Activated CD8-positive, alpha-beta memory T cell treated with anti-CD3 and anti-CD28 coated beads for 1 hour (primary cell): Measurements from ENCODE around the gene PLIN4.
A peak's percentile ranks its signal among the peaks of the same experiment; 100 is the strongest.
"Not testable (repeated sequence)": the region's sequence is repeated elsewhere in the genome, so short reads cannot be mapped to it uniquely, and the experiment has no call there.

ENCODE experiments used
- DNase-seq, 2 donors: peaks; one replicate each; pipeline ENCODE4 v3.0.0-alpha.2; 2020; ENCODE audit warnings: low read depth in 1 of 2; ENCODE audit errors: extremely low read depth in 1 of 2

The PLIN4 gene, protein sequence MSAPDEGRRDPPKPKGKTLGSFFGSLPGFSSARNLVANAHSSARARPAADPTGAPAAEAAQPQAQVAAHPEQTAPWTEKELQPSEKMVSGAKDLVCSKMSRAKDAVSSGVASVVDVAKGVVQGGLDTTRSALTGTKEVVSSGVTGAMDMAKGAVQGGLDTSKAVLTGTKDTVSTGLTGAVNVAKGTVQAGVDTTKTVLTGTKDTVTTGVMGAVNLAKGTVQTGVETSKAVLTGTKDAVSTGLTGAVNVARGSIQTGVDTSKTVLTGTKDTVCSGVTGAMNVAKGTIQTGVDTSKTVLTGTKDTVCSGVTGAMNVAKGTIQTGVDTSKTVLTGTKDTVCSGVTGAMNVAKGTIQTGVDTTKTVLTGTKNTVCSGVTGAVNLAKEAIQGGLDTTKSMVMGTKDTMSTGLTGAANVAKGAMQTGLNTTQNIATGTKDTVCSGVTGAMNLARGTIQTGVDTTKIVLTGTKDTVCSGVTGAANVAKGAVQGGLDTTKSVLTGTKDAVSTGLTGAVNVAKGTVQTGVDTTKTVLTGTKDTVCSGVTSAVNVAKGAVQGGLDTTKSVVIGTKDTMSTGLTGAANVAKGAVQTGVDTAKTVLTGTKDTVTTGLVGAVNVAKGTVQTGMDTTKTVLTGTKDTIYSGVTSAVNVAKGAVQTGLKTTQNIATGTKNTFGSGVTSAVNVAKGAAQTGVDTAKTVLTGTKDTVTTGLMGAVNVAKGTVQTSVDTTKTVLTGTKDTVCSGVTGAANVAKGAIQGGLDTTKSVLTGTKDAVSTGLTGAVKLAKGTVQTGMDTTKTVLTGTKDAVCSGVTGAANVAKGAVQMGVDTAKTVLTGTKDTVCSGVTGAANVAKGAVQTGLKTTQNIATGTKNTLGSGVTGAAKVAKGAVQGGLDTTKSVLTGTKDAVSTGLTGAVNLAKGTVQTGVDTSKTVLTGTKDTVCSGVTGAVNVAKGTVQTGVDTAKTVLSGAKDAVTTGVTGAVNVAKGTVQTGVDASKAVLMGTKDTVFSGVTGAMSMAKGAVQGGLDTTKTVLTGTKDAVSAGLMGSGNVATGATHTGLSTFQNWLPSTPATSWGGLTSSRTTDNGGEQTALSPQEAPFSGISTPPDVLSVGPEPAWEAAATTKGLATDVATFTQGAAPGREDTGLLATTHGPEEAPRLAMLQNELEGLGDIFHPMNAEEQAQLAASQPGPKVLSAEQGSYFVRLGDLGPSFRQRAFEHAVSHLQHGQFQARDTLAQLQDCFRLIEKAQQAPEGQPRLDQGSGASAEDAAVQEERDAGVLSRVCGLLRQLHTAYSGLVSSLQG (N-terminal part only)

DNA sequence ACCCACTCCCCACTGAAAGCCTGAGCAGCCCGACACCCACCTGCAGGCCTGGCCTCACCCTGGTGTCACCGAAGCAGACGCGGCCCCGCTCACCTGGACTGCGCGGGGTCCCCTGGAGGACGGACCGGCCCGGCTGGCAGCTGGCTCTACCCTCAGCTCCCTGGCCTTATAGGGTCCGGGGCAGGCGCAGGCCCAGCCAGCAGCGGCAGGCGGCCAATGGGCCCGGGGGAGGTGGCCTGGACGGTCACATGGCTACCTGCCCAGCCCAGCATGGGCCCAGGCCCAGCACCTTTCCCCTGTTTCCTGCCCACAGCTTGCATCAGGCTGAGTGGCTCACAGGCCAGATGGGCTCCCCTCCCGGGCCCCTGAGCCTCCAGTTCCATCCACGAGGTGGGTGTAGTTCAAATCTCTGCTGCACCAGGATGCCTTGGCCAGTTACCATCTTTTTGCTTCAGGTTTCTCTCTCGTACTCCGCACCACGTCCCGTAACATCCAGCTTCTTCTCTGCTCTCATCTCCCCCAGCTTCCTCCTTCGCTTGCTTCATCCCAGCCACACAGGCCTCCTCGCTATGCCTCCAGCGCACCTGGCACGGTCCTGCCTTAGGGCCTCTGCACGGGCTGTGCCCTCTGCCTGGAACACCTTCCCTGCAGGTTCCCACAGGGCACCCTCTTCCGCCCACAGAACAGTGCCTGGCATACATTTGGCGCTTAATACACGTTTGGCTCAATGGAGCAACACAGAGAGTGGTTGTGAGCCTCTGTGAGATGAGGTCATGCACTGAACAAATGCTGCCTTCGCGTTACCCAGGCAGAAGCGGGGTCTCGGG, at the start of gene PLIN4:
PLIN4 (minus strand) TSS at position 142 of the 827 bp plus-strand sequence. CDS start 214 bp downstream, outside the sequence.
- no peak for DNase-seq

DNA sequence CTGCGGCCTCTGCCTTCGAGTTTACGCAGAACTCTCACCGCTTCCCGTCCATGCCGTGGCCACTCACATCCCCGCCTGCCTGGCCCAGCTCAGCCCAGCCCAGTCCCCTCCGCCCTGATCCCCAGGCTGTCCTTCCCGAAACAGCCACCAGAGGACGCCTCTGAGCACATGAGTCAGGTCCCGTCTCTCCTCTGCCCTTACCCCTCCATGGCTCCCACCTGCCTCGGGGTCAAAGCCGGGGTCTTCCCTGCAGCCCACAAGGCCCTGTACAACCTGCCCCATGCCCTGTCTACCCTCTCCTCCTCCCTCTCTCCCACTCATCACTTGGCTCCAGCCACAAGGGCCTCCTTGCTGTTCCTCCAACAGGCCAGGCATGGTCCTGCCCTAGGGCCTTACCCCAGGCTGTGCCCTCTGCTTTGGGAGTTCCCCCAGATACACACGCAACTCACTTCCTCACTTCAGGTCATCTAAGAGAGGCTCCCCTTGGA, 49.3 kb upstream of the PLIN4 start:
- peak; percentile 23 to 41 for DNase-seq

DNA sequence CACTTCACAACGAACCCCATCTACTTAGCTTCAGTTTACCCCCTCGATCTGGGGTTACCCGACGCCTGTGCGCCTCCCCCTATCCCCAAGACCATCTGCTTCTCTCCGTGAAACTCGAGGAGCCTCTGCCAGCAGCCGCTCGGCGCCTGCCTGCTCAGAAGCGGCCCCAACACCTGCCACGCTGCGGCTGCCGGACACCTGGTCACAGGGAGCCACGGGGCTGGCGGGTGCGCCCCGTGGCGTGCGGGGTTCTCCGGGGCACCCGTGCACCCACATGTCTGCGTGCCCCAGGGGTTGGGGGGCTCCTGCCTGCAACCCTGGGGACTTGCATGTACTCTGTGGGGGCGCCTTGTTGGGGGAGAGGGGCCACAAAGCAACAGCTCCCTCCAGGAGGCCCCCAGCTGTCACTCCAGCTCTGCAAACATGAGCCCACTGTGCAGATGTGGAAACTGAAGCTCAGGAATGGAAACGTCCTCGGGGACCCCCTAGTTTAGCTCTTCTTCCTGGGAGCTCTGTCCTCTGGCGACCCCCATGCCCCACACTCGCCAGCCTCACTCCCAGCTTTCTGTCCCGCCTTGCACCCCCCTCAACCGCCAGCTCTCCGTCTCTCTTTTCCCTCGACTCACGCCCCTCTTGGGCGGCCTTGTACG, 48.2 kb upstream of the PLIN4 start:
- no peak for DNase-seq

DNA sequence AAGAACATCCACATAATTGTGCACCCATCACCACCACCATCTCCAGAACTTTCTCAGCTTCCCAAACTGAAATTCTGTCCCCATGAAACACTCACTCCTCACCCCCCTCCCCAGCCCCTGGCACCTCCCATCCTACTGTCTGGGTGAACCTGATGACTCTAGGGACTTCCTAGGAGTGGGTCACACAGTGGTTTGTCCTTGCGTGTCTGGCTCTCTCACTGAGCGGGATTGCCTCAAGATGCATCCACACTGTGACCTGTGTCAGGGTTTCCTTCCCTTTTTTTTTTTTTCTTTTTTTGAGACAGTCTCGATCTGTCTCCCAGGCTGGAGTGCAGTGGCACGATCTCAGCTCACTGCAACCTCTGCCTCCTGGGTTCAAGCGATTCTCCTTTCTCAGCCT, 45.3 kb upstream of the PLIN4 start:
- not testable (repeated sequence) for DNase-seq

DNA sequence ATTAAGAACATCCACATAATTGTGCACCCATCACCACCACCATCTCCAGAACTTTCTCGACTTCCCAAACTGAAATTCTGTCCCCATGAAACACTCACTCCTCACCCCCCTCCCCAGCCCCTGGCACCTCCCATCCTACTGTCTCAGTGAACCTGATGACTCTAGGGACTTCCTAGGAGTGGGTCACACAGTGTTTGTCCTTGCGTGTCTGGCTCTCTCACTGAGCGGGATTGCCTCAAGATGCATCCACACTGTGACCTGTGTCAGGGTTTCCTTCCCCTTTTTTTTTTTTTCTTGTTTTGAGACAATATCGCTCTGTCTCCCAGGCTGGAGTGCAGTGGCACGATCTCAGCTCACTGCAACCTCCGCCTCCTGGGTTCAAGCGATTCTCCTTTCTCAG, 43.8 kb upstream of the PLIN4 start:
- DNase-seq = not testable (repeated sequence)

DNA sequence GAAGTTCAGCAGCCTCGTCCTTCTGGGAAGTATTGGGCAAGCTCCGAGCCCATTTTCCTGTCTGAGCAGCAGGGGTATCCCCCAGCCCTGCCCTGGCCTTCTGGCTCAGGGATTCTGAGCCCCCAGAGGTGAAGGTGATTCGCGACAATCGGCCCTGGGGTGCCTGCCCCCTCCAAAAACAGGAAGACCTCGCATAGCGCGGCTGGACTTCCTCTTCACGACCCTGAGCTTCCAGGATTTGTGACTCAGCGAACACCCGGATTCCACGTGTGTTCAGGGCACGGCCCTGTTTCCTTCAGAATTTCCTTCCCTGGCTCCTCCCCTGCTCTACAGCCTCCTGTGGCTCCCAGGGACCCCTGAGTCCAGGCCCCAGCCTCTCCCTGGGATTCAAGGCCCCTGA, 41.3 kb upstream of the PLIN4 start, which contains the start of gene SEMA6B:
SEMA6B (minus strand) TSS at position 116 of the 400 bp plus-strand sequence. CDS start 1,227 bp downstream, outside the sequence.
- no peak for DNase-seq

DNA sequence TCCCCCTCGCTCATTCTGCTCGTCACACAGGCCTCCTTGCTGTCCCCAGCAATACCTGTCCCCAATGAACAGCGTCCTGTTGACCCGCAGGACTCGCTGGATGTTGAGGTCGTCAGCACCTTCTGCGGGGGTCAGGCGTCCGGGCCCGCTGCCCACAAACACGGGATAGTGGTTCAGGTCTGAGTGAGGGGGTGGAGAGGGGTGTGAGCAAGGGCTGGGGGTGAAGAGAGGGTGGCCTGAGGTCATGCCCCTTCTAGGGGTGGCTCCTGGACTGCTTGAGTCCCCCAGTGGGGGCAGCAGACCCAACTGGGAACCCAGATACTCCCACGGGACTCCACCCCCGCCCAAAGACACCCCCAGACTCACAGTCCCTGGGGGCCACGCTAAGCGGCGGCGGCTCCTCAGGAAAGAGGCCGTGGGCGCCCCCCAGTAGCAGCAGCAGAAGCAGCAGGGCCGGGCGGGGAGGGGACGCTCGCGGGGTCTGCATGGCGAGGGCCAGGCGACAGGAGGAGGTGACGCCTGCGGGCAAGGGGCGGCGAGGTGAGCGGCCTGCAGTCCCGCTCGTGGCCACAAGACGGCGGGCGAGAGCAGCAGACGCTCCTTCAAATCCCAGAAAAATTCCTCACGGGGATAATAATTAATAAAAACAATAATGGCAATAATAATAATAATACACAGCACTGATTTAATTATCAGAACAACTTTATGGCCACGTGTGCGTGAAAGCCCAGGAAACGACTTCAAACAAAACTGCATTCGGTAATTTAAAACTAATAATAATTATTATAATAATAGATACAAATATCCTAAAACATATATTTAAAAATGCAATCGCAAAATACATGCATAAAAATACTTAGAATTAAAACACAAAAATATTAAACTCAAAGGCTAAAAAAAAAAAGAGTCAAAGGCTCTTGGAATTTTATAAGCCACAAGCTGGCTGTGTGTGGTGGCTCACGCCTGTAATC, 40.0 kb upstream of the PLIN4 start:
- no peak for DNase-seq

DNA sequence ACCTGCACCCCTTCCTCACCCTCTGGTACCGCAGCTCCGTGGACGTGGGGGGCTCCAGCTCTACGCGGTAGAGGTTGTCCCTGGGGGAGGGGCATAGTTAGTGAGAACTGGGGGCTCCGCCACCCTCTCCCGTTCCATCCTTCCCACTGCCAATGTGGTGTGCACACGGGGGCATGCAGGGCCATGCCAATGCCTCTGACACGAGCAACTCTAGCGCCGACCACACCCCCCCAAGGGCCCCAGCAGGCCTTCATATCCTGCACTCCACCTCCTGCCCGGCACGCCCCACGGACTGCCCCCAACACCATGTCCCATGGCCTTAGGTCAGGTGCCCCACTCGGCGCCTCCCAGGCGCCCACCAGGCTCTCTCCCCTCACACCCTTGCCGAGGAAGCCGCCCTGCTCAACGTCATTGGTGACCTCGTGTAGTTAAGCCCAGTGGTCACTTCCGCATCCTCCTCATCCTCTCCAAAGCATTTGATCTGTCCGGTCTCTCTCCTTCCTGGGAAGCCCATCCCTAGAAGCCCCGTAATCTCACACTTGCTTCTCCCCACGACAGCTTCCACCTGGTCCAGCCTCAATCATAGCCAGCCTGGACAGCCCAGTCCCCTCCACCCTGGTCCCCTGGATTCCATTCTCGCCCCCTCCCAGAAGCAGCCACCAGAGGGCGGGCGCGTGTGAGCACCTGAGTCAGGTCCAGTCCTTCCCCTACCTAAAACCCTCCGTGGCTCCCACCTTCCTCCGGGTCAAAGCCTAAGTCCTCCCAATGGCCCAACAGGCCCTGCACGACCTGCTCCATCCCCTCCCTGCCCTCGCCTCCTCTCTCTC, 39.1 kb upstream of the PLIN4 start:
- DNase-seq = no peak

DNA sequence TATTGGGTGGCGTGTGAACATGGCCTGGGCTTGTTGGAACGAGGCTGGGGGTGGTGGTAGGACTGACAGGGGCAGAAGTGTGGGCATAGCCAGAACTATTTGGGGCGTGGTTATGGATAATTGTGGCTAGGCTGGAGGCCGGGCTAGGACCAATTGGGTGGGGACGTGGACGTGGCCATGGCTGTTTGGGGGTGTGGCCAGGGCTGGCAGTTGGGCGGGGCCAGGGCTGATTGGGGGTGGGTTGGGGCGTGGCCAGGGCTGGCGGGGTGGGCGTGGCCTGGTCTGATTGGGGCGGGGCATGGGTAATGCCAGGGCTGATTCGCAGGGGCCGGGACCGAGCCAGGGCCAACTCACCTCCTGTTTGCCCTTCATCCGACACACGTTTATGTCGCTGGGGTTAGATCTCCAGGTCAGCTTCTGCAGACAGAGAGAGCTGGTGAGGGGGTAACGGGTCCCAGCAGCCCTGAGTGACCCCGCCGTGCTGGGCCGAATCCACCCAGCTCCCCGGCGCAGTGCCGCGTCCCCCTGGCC, 38.4 kb upstream of the PLIN4 start:
- no peak for DNase-seq

DNA sequence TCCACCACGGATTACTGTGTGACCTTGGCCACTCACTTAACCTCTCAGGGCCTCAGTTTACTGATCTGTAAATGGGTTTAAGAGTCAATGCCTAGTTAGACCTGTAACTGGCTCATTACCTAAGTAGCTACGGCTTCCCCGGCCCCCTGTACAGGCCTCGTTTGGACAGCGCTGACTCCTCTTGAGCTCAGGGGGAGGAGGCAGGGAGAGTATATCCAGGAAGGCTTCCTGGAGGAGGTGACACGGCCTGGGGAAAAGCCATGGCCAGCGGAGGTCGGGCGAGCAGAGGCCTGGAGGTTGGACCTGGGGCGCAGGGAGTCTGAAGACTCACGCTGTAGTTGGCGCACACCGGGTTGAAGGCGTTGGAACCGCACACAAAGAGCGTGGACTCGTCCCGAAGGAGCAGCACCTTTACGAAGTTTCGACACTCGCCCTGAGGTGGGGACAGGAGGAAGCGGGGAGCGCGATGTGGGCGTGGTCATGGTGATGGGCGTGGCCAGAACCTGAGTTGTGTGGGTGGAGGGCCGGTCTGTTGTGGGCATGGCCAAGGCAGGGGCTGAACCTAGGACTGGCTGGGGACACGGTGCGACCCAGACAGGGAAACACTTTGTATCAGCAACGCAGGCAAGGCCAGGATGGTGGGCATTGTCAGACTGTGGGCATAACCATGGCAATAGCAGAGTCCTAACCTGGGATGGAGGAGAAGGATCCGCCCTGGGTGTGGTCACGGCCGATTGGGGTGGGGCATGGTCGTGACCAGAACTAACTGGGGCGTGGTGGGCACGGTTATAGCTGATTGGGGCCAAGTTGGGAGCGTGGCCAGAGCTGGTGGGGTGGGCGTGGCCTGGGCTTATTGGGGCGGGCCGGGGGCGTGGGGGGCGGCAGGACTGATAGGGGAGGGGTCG, 37.6 kb upstream of the PLIN4 start:
- DNase-seq = no peak

DNA sequence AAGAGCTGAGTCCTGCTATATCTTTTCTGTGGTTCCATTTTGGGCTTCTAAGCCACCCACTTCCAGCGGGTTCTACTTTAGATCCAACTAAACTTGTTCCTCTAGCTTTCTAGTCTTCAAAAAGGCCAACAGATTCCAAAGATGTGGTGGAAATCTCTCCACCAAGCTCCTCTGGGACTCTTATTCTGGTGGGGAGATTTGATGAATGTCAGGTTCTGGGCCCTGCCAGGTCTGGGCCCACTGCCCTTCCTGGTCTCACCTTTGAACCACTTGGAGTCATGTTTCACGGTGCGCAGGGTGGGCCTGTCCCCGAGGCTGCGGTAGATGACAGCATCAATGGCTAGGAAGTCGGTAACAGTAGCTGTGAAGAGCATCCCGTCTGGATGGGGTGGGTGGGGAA, 36.4 kb upstream of the PLIN4 start:
- DNase-seq = no peak

DNA sequence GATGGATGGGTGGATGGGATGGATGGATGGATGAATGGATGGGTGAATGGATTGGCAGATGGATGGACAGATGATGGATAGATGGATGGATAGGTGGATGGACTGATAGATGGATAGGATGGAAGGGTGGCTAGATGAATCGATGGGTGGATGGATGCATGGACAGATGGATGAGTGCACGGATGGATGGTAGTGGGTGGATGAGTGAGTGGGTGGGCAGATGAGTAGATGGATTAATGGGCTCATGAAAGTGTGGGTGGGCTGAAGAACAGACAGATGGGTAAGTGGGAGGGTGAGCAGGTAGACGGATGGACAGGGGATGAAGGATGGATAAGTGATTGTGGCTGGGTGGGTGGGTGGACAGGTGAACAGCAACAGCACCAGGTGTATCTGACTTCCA, 35.5 kb upstream of the PLIN4 start:
- DNase-seq = no peak

DNA sequence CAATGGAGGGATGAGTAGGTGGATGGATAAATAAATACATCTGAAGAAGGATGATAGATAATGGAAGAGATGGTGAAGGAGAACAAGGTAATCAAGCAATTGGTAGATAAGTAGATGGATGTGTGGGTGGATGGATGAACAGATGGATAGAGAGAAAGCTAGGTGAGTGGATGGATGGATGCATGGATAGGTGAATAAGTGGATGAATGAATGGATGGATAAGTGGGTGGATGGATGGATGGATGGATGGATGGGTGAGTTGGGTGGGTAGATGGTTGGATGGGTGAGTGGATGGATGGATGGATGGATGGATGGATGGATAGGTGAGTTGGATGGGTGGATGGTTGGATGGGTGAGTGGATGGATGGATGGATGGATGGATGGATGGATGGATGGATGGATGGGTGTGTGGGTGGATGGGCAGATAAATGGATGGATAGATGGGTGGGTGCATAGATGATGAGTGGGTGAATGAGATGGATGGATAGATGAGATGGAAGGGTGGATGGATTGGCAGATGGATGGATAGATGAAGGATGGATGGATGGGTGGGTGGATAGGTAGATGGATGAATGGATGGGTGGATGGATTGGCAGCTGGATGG, 34.9 kb upstream of the PLIN4 start:
- no peak for DNase-seq

DNA sequence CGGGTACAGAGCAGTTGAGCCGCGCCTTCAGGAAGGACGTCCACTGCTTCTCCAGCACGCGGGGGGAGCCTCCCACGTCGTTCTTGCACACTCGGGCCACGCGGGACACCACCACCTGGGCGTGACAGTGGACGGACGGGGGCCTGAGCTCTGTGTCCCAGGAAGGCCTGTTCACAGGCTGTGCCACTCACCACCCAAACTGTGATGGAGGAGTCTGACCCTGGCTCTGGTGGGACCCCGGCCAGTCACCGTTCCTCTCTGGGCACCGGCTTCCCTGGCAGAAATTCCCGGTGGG, 34.2 kb upstream of the PLIN4 start:
- no peak for DNase-seq

DNA sequence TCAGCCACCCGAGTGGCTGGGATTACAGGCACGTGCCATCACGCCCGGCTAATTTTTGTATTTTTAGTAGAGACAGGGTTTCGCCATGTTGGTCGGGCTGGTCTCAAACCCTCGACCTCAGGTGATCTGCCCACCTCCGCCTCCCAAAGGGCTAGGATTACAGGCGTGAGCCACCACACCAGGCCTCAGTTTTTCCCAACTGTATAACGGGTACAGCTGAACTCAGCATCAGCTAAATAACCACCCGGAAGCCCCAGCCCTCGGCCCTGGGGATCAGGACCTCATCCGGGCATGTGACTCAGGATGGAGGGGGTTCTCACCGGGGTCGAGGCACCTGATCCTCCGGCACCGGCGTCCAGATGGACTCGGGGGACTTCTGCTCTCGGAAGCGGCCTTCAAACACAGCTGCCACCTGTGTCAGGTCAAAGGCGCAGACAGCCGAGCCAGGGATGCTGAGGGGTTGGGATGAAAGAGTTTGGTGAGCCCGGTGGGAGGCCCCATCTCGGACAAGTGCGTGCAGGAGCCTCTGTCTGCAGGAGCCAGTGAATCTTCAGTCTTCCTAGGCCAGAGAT, 32.3 kb upstream of the PLIN4 start:
- DNase-seq = no peak

DNA sequence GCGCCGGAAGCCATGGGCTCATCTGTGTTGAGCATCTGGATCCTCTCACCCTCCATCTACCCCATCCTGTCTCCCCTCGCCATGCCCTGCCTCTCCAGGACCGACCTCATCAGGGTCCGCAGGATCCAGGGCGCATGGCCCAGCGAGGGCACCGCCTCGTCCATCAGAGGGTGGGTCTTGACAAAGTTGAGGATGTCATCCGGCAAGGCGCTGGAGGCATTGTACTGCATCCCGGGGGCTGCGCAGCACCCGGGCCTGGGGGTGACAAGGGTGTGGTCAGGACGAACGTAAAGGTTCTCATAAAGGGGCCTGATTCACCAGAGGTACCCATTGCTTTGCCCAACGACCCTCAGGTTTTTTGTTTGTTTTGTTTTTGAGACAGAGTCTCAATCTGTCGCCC, 31.7 kb upstream of the PLIN4 start:
- no peak for DNase-seq
